CD8-positive, alpha-beta memory T cell (primary cell): Measurements from ENCODE around the gene MEIS1. TPM values are rescaled to one million over a fixed set of nuclear protein-coding genes. Genes with fewer than 3 reads are reported as not detected.

Source experiments
- CTCF ChIA-PET: fragments of 350-600 bp; sonication (Branson Sonifier 250); formaldehyde crosslinking; loops from one replicate; lab custom pipeline; 2021; ENCODE audit warnings: antibody characterized with exemption; lab: Charles Lee
- POLR2A ChIA-PET: fragments of 350-600 bp; sonication (Branson Sonifier 250); formaldehyde crosslinking; loops from one replicate; lab custom pipeline; 2021; ENCODE audit warnings: antibody characterized with exemption; lab: Charles Lee
- DNase-seq, 5 donors: peaks; one replicate each; pipeline versions ENCODE4 v3.0.0 to v3.0.0-alpha.2; 2020 to 2022; ENCODE audit warnings: mixed read lengths in 1 of 5
- H3K27ac ChIP-seq: one replicate; pipeline ENCODE4 v1.7.0; 2013; ENCODE audit warnings: low read depth, mild to moderate bottlenecking, low read length, moderate library complexity
- H3K27me3 ChIP-seq: 2 replicates; pipeline ENCODE4 v1.7.0; 2013; ENCODE audit warnings: low read length, mild to moderate bottlenecking; ENCODE audit not compliant: insufficient read depth, poor library complexity, severe bottlenecking
- H3K36me3 ChIP-seq: 2 replicates; pipeline ENCODE4 v1.7.0; 2013; ENCODE audit warnings: mild to moderate bottlenecking, low read length, moderate library complexity; ENCODE audit not compliant: insufficient read depth
- H3K4me1 ChIP-seq: 2 replicates; pipeline ENCODE4 v1.7.0; 2013; ENCODE audit warnings: mild to moderate bottlenecking, low read length, moderate library complexity; ENCODE audit not compliant: insufficient read depth
- H3K4me3 ChIP-seq: 2 replicates; pipeline ENCODE4 v1.7.0; 2013; ENCODE audit warnings: mild to moderate bottlenecking, low read length
- H3K9me3 ChIP-seq: 2 replicates; pipeline ENCODE4 v1.7.0; 2013; ENCODE audit warnings: mild to moderate bottlenecking, low read length
- H3K27ac Mint-ChIP-seq, 8 donors: one replicate each; pipeline ENCODE4 v1.8.0; 2020 to 2021; ENCODE audit warnings: mixed read lengths in 8 of 8, mild to moderate bottlenecking in 6 of 8, inconsistent platforms in 3 of 8, moderate library complexity in 3 of 8
- H3K27me3 Mint-ChIP-seq, 2 donors: one replicate each; pipeline ENCODE4 v1.8.0; 2020 to 2021; ENCODE audit warnings: mixed read lengths in 2 of 2, mild to moderate bottlenecking in 1 of 2, moderate library complexity in 1 of 2
- H3K36me3 Mint-ChIP-seq, 3 donors: one replicate each; pipeline ENCODE4 v1.8.0; 2020 to 2021; ENCODE audit warnings: mixed read lengths in 3 of 3, inconsistent platforms in 1 of 3, mild to moderate bottlenecking in 1 of 3
- H3K4me1 Mint-ChIP-seq, 3 donors: one replicate each; pipeline ENCODE4 v1.8.0; 2020 to 2021; ENCODE audit warnings: mixed read lengths in 3 of 3, inconsistent platforms in 1 of 3, mild to moderate bottlenecking in 1 of 3
- H3K4me3 Mint-ChIP-seq, 7 donors: one replicate each; pipeline ENCODE4 v1.8.0; 2020 to 2021; ENCODE audit warnings: mixed read lengths in 7 of 7, mild to moderate bottlenecking in 6 of 7, moderate library complexity in 4 of 7, inconsistent platforms in 2 of 7
- H3K9me3 Mint-ChIP-seq, 5 donors: one replicate each; pipeline ENCODE4 v1.8.0; 2020 to 2022; ENCODE audit warnings: mixed read lengths in 5 of 5, mild to moderate bottlenecking in 3 of 5, moderate library complexity in 2 of 5, inconsistent platforms in 1 of 5
- polyA plus RNA-seq: library from polyadenylated mRNA; unstranded; fragments of 300-500 nt; fragmentation: Illumina TruSeq; gene quantifications from one replicate; pipeline ENCODE4 v1.2.3, GENCODE V29; 2021
- total RNA-seq, 2 experiments: library from RNA; stranded (reverse); gene quantifications; one replicate each; pipeline ENCODE4 v1.2.3, GENCODE V29; 2021

The MEIS1 gene
- total and polyA plus RNA-seq, 3 experiments from 2014 or later, result not detected

DNA sequence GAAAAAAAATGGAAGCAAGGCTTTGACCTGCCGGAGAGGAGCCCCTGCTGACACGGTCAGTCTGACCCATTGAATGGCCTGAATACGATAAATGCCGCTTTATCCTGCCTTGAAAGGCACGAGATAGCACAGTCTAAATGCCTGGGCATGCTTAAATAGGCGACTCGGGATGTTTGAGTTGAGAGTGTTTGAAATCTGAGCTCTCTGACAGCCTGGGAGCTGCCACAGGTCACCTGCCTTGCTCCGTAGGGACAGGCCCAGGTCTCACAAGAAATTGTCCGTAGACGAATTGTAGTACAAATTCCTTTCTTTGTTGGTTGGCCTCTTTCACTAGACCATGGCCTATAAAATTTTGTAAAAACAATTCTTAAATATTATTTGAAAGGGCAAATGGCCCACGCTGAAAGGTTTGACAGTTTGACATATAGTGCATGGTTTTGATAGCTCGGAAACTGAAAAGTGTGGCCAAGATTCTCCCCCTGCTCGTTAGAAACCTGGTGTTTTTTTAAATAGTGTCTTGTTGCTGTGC lies 72.8 kb downstream of the MEIS1 start:
- no peak overlapping the region for H3K27ac ChIP-seq
- H3K9me3 Mint-ChIP-seq, result peaks cover 0 to 3% (median 2%) of the 10 kb centered on the region in 5 donors
- no peaks in the 10 kb centered on the region for H3K4me1 ChIP-seq
- no peaks in the 10 kb centered on the region for H3K36me3 ChIP-seq
- DNase-seq, result no peak
- H3K4me1 Mint-ChIP-seq, result no peaks in the 10 kb centered on the region
- CTCF ChIA-PET, result no interaction called here
- H3K4me3 ChIP-seq, result no peak overlapping the region
- H3K27me3 ChIP-seq, result no peaks in the 10 kb centered on the region
- H3K36me3 Mint-ChIP-seq, result no peaks in the 10 kb centered on the region
- no peaks in the 10 kb centered on the region for H3K9me3 ChIP-seq
- no peak overlapping the region for H3K4me3 Mint-ChIP-seq
- H3K27me3 Mint-ChIP-seq, result peaks cover 0 to 1% of the 10 kb centered on the region in 2 donors
- no peak overlapping the region for H3K27ac Mint-ChIP-seq
- POLR2A ChIA-PET, result no interaction called here

GRCh38 chr2:66508484-66509071 lies 73.7 kb downstream of the MEIS1 start:
- Mint-ChIP-seq H3K4me1 (no peaks in the 10 kb centered on the region), H3K27me3 (peaks cover 0 to 1% of the 10 kb centered on the region in 2 donors), H3K27ac (no peak overlapping the region), H3K36me3 (no peaks in the 10 kb centered on the region), H3K4me3 (no peak overlapping the region), H3K9me3 (peaks cover 0 to 3% (median 2%) of the 10 kb centered on the region in 5 donors)
- Histone ChIP-seq H3K4me1 (no peaks in the 10 kb centered on the region), H3K27me3 (no peaks in the 10 kb centered on the region), H3K27ac (no peak overlapping the region), H3K9me3 (no peaks in the 10 kb centered on the region), H3K4me3 (no peak overlapping the region), H3K36me3 (no peaks in the 10 kb centered on the region)
- ChIA-PET CTCF (no interaction called here), POLR2A (no interaction called here)
- DNase-seq, result no peak

DNA sequence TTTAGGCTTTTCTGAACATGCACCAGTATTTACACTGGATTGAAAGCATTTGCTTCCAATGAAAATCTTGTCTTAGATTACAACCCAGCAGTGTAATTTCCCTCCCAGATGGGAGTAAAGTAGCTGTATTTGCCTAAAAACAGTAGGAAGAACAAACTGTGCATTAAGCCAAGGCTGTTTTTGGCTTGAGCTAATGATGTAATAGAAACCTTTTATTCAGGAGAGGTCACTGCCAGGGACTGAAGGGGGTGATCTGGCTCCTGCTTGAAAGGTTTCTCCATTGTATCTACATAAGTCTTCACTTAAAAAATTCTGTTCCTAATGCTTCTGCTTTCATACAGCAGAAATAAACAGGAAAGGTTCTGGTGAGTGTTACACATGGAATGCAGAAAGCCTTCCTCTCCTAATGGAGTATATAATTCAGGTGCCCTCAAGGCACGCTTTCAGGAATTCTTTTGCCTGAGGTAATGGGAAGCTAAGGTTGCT lies 74.4 kb downstream of the MEIS1 start:
- POLR2A ChIA-PET, result no interaction called here
- Histone ChIP-seq H3K27me3 (no peaks in the 10 kb centered on the region), H3K36me3 (no peaks in the 10 kb centered on the region), H3K4me1 (no peaks in the 10 kb centered on the region), H3K4me3 (no peak overlapping the region), H3K27ac (no peak overlapping the region), H3K9me3 (no peaks in the 10 kb centered on the region)
- Mint-ChIP-seq H3K9me3 (peaks cover 0 to 3% (median 2%) of the 10 kb centered on the region in 5 donors), H3K27me3 (peaks cover 0 to 1% of the 10 kb centered on the region in 2 donors), H3K36me3 (no peaks in the 10 kb centered on the region), H3K4me3 (no peak overlapping the region), H3K4me1 (no peaks in the 10 kb centered on the region), H3K27ac (no peak overlapping the region)
- no peak for DNase-seq
- CTCF ChIA-PET, result interaction anchor here (1.1 kb wide), 1 partner anchor 9 kb away, joined by 4 read pairs; no protein-coding TSS in a partner anchor

GRCh38 chr2:66512626-66513025 lies 77.7 kb downstream of the MEIS1 start:
- ChIA-PET POLR2A (no interaction called here), CTCF (no interaction called here)
- H3K4me1 Mint-ChIP-seq, result no peaks in the 10 kb centered on the region
- DNase-seq, result no peak
- Histone ChIP-seq H3K36me3 (no peaks in the 10 kb centered on the region), H3K27me3 (no peaks in the 10 kb centered on the region), H3K4me3 (no peak overlapping the region), H3K9me3 (no peaks in the 10 kb centered on the region), H3K4me1 (no peaks in the 10 kb centered on the region), H3K27ac (no peak overlapping the region)
- H3K27ac Mint-ChIP-seq, result no peak overlapping the region
- H3K9me3 Mint-ChIP-seq, result peaks cover 0 to 3% (median 0%) of the 10 kb centered on the region in 5 donors
- H3K36me3 Mint-ChIP-seq, result no peaks in the 10 kb centered on the region
- H3K4me3 Mint-ChIP-seq, result no peak overlapping the region
- H3K27me3 Mint-ChIP-seq, result peaks cover 0 to 1% of the 10 kb centered on the region in 2 donors

DNA sequence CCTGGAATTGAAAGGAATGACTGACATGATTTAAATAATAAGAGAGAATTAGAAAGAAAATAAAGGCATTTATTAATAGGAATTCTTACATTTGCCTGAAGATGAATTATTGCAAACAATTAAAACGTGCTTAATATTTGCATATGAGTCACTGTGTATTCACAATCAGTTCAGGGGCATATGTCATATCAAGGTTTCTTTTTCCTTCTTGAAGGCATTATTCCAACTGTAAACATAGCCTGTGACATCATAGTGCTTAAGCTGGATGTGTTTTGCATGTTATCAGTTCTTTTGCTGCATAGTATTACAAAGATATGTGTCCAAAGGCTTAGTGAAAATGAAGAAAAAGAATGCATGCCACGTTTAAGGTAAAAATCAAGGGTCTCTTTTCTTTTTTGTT lies 80.8 kb downstream of the MEIS1 start:
- DNase-seq, result no peak
- Histone ChIP-seq H3K27ac (no peak overlapping the region), H3K4me1 (no peaks in the 10 kb centered on the region), H3K36me3 (no peaks in the 10 kb centered on the region), H3K4me3 (no peak overlapping the region), H3K27me3 (no peaks in the 10 kb centered on the region), H3K9me3 (no peaks in the 10 kb centered on the region)
- Mint-ChIP-seq H3K27ac (no peak overlapping the region), H3K36me3 (no peaks in the 10 kb centered on the region), H3K4me3 (no peak overlapping the region), H3K27me3 (no peaks in the 10 kb centered on the region), H3K9me3 (peaks cover 0 to 2% (median 0%) of the 10 kb centered on the region in 5 donors), H3K4me1 (no peaks in the 10 kb centered on the region)
- ChIA-PET CTCF (no interaction called here), POLR2A (no interaction called here)

DNA sequence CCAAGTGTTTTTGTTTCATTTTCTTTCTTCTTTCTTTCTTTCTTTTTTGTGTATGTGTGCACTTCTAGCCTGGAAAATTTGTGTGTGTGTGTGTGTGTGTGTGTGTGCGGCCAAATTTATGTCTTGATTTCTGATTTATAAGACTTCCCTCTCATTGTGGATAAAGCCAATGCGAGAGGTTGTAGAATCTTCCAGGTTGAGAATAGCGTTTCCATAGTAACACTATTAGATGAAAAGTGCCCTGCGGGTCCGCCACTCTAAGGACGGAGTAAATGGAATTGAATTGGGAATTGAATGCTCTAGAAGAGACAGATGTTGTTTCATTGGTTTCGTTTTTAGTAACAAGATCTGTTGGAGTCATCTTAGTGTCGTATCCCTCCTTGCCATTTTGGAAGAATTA lies 81.6 kb downstream of the MEIS1 start:
- Mint-ChIP-seq H3K9me3 (peaks cover 0 to 2% (median 0%) of the 10 kb centered on the region in 5 donors), H3K27ac (no peak overlapping the region), H3K36me3 (no peaks in the 10 kb centered on the region), H3K4me1 (no peaks in the 10 kb centered on the region), H3K27me3 (no peaks in the 10 kb centered on the region), H3K4me3 (no peak overlapping the region)
- Histone ChIP-seq H3K9me3 (no peaks in the 10 kb centered on the region), H3K36me3 (no peaks in the 10 kb centered on the region), H3K27me3 (no peaks in the 10 kb centered on the region), H3K4me1 (no peaks in the 10 kb centered on the region), H3K27ac (no peak overlapping the region), H3K4me3 (no peak overlapping the region)
- CTCF ChIA-PET, result no interaction called here
- DNase-seq, result no peak
- POLR2A ChIA-PET, result no interaction called here

- Histone ChIP-seq H3K27ac (no peak overlapping the region), H3K9me3 (no peaks in the 10 kb centered on the region), H3K4me3 (no peak overlapping the region), H3K27me3 (no peaks in the 10 kb centered on the region), H3K36me3 (no peaks in the 10 kb centered on the region), H3K4me1 (no peaks in the 10 kb centered on the region)
- Mint-ChIP-seq H3K27ac (no peak overlapping the region), H3K4me1 (no peaks in the 10 kb centered on the region), H3K27me3 (no peaks in the 10 kb centered on the region), H3K9me3 (peaks cover 0 to 2% (median 0%) of the 10 kb centered on the region in 5 donors), H3K36me3 (no peaks in the 10 kb centered on the region), H3K4me3 (no peak overlapping the region)
- no peak for DNase-seq
- ChIA-PET POLR2A (no interaction called here), CTCF (no interaction called here)
Measured at GRCh38 chr2:66517772-66518171, 82.8 kb downstream of the MEIS1 start.

- no peaks in the 10 kb centered on the region for H3K36me3 Mint-ChIP-seq
- H3K27me3 Mint-ChIP-seq, result peaks cover 0 to 1% of the 10 kb centered on the region in 2 donors
- CTCF ChIA-PET, result no interaction called here
- DNase-seq, result no peak
- H3K4me1 ChIP-seq, result no peaks in the 10 kb centered on the region
- no peaks in the 10 kb centered on the region for H3K36me3 ChIP-seq
- no peaks in the 10 kb centered on the region for H3K27me3 ChIP-seq
- H3K4me1 Mint-ChIP-seq, result no peaks in the 10 kb centered on the region
- H3K4me3 Mint-ChIP-seq, result no peak overlapping the region
- peaks cover 0 to 2% (median 0%) of the 10 kb centered on the region in 5 donors for H3K9me3 Mint-ChIP-seq
- no peak overlapping the region for H3K27ac ChIP-seq
- POLR2A ChIA-PET, result no interaction called here
- H3K9me3 ChIP-seq, result no peaks in the 10 kb centered on the region
- no peak overlapping the region for H3K27ac Mint-ChIP-seq
- no peak overlapping the region for H3K4me3 ChIP-seq
Measured at GRCh38 chr2:66519264-66519843, 84.4 kb downstream of the MEIS1 start.
